GF-D8 (cell line): ENCODE data around the gene ARSG.
"Not testable (repeated sequence)": the region's sequence is repeated elsewhere in the genome, so short reads cannot be mapped to it uniquely, and the experiment has no call there.

Experiments used
- DNase-seq: peaks from one replicate; lab custom pipeline; 2025; lab: John Stamatoyannopoulos, UW

The ARSG gene

DNA sequence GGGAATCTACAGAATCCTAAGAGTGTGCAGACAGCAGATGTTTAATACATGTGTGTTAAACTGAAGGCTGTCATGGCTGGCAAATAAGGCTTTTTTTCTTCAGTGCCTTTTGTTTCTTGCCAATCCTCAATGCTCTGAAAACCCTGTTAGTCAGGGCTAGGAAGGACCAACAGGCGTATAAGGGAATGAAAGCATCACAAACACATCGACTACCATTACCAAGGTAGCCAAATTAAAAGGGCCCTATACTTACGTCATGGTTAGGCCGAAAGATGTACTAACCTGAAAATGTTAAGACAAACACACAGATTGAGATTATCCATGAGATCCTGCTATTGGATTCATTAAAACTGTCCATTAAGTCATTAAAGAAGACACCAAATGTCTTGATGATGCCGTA is 13.5 kb upstream of the ARSG start:
- no peak for DNase-seq

DNA sequence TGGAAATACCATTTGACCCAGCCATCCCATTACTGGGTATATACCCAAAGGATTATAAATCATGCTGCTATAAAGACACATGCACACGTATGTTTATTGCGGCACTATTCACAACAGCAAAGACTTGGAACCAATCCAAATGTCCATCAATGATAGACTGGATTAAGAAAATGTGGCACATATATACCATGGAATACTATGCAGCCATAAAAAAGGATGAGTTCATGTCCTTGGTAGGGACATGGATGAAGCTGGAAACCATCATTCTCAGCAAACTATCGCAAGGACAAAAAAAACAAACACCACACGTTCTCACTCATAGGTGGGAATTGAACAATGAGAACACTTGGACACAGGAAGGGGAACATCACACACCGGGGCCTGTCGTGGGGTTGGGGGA is 9.3 kb upstream of the ARSG start:
- not testable (repeated sequence) for DNase-seq

DNA sequence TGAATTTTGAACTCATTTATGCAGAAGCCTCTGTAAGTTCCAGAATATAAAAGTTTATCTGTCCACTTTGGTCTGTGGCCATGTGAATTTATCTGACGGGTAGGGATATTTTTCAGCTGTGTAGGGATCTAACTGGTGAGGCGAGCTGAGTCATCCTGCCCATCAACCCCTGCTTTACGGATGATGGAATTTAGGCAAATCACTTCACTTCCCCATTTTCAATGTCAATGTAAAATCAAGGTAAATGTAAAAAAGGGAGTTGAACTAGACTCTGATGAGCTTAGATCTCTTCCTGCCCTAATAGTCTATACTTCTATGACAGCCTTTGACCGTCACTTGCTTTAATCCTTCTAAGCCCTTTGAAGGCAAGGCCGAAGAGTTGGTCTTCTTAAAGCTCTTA is 2.9 kb upstream of the ARSG start:
- peak; percentile 8 for DNase-seq

DNA sequence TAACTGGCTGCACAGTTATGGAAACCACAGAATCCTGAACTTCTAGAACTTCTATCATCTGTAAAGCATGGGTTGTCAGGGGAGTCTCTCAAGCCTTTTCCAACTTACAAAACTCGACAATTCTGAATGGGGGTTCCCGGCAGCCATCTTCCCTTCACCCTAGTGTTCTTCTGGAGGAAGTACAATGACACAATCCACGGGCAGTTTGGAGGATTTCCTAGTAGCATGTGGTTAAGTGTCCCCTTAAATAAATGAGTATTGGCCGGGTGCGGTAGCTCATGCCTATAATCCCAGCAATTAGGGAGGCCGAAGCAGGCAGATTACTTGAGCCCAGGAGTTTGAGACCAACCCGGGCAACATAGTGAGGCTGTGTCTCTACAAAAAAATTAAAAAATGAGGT is 2.5 kb upstream of the ARSG start:
- DNase-seq, result peak; percentile 47

DNA sequence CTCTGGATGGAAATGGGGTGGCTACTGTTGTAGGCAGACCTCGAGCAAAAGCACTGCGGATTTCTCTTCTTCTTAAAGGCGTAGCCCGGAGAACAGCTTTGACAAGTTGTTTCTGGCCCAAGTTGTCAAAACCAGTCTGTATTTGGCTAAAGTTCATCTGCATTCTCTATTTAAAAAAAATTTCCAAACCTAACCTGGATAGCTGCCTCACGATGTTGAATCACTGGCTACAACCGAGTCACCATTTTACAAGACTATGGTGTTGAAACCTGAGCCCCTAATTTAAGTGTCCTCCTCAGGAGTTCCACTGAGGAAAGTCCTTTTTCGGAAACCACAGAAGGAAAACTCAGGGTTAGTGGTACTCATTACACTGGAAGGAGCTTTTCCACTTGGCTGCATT is 1.8 kb upstream of the ARSG start:
- DNase-seq, result no peak

DNA sequence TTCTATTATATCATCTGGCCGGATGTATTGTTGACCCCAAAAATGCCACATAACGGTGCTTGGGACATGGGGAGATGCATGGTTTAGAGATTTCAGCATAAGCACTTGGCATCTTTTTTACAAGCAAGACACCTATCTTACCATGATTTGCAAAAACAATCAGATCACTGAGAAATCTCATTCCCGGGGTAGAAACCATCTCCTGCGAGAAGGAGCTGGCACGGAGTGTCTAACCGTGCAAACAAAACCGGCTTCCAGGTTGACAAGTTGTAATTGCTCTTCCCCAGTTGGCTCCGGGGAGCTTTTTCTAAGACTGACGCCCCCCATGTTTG is 1.4 kb upstream of the ARSG start:
- no peak for DNase-seq

DNA sequence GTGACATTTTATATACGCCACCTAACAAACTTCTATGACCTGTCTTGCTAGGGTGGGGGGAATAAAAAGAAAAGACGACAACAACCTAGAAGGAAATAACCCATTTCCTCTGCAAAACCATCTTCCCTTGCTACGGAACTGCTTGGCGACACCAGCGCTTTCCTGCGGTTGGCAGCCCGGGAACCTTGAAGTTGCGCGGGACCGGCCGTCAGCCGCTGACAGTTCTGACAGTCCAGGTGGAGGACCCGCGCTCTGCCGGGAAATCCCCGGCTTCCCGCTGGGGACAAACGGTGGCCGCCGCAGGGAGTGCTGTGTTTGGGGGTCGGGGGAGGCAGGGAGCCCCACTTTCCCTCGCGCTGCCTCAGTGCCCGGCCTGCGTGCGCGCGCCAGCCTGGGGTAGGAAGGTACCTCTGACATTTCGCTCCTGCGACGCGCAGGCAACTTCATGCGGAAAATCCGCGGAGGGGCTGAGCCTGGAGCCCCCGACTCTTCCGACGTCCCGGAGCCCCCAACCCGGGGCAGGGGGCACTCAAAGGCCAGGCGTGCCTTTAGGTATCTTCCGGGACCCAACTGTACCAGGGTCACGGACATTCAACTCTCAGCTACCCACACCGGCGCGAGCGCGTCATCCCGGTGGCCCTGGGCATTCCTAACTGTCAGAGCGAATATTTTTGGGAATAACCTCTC is 884 bp upstream of the ARSG start:
- DNase-seq, result peak; percentile 34

DNA sequence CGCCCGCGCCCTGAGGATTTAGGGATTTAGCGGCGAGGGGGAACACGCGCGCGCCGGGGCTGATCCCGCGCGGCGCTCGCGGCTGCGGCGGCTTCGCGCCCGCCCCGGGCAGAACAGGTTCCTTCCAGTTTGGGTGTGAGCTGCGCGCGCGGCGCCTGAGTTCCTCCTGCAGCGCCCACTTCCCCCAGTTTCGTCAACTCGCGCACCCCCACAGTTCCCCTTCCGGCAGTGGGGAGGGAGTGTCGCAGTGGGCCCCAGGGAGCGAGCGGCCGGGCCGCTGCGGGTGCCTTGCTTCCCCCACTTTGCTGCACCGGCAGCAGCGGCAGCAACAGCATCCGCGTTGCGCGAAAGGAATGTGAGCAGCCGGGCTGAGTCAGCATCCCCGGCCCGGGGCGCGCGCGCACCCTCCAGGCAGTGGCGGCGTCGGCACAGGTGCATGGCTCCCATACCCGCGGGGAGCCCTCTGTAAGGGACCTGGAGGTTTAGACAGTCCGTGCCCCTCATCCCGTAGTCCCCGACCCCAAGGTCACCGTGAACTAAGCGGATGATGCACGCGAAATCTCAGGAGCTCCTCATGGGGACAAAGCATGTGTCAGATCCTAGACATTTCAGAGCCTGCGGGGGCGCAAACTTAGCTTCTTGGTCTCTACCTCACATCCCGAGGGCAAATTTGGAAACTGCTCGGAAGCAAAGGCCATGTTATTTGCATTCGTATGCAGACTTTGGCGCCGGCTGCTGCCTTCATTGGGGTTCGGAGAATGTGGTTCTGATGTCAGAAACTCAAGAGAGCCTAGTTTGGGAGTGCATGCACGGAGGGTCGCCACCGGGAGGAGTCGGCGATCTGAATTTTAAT is 767 bp downstream of the ARSG start:
- DNase-seq, result peak; percentile 84

DNA sequence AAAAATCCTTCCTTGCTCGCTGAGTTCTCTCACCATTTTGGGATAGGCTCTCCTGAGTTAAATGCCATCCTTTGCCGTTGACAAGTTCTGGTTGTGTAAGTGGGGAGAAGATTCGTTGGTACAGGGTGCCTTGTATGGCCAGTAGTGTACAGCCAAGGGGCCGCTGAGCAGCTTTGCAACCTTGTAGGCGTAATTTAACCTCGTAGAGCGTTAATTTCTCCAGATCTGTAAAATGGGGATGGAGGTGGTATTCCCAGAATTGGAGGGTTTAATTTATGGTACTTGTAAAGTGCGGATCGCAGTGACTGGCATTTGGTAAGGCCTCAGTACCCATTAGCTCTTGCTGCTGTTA is 1.4 kb downstream of the ARSG start:
- no peak for DNase-seq

DNA sequence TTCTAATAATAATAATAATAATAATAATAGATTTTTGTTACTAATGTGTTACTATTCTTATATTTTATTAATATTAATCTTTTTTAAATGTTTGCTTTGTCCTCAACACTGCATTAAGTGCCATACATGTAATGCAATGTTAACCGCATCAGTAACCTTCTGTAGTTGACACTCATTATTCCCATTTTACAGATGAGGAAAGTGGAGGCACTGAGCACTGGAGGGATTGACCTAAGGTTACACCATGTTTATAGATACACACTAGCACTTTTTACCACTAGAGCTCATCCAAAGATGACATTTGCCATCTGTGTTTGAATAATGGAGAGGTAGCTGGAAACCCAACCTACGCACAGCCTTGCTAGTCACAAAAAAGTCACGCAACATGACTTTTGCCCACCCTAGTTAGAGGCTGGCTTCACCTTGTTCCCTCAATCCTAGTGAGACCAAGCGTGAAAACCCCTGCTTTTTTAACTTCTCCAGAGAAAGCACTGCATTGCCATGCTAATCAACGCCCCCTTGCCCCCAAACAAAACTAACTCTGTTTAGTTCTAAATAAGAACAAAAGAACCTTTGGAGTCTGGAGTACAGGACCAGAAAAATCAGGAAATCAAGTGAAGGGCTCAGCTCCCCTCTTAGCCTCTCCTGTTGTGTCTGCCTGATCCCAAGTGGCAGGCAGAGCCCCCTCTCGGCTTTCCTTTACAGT is 2.3 kb downstream of the ARSG start:
- DNase-seq, result no peak

DNA sequence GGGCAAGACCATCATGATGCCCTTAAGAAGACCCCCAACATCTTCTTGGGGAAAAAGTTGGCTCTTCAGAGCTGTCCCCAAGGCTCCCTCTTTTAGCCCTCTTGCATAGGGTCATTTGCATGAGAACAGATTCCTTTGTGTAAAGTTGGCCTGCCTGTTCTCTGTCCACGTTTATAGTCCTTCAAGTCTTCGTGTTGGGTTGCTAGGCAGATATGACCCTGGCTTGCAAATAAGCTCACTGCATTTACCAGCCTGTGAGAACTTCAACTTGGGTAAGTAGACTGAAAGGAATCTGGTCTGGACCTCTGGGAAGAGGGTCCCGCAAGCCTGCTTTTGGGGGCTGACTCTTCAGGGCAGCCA is 2.9 kb downstream of the ARSG start:
- DNase-seq, result no peak

DNA sequence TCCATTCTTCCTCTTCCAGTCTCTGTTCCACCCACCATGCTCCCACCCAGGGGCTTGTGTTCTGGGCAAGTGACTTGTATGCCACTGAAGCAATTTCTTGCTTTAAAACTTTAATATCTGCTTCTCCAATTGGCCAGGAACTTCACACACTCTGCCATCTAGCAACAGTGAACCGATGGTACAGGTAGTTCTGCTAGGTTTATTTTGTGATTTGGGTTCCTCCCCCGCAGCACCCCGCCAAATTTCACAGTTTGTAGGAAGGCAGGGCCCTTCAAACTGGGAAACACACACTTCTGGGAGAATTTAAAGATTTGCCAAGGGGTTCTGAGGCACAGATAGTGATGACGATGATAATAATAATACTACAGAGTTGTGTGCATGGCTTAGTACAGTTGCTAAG is 3.3 kb downstream of the ARSG start:
- DNase-seq, result no peak

DNA sequence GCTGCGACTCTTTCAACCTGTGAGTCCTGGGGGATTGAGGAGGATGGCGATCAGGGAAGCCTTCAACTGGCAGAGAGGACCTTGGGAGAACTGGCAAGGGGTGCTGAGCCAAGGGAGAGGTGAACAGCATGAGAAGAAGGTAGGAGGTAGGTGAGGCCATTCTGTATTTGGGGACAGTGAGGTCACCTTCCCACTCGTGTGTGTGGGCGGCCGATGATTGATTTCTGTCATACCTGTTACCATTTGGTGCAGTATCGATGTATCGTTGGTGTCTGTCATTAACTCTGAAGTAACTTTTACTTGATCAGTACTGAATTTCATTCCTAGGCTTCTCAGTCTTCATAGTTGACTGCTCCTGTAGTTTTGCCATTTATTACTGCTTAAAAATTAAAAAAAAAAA is 3.8 kb downstream of the ARSG start:
- no peak for DNase-seq

DNA sequence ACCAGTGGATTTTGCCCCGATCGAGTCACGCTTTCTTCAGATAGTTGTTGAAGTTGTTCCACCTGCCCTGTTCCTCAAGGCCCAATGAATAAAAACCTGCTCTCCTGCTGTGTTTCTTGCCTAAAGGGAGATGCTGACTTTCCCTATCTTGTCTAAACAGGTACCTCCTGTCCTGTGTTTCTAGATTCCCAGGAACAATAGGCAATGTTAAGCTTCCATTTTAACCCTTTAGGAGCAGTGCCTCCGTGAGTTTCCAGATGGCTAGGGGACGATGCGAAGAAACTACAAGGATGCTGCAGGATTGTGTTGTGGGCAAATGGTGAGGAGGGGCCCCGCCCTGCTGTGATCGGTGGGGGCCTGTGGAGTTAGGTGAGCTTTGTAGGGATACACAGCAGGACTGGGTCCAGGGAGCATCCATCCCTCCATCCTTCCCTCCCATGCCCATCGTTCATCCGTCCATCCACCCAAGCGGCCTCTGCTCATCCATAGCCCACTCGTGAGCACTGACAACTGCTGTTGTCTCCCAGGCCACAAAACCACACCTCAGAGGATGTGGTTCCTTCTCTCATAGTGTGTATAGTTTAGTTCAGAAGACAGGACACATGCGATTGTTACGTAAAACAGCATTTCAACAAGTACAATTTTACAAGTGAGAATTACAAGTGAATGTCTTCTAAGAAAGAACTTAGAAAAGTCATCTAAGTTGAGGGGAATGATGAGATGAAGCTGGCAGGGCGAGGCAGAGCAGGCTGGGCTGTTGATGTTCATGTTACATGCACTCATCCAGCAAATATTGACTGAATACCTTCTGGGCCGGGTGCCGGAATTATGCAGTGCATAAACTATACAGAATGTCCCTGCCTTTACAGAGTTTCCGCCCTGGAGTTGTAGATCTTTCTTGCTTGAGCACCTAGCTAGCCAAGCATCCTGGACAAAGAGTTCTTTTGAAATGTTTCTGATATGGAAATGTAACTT is 5.2 kb downstream of the ARSG start:
- DNase-seq, result peak; percentile 4

DNA sequence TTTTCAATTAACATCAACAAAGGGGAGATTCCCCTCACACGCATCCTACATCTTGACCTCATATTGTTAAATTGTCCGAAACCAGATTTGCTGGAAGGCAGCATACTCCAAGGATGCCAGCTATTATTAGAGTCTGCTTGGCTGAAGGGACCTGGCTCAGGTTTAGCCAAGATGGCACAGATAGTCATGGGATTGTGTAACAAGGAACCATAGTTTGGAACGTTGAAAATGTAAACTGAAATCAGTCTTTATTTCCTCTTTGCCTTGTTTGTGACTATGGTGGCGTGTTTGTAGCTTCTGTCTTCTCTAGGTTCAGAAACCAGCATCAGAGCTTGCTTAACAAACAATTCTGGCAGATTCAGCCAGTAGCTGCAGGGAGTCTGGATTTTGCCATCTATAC is 5.9 kb downstream of the ARSG start:
- DNase-seq, result no peak

DNA sequence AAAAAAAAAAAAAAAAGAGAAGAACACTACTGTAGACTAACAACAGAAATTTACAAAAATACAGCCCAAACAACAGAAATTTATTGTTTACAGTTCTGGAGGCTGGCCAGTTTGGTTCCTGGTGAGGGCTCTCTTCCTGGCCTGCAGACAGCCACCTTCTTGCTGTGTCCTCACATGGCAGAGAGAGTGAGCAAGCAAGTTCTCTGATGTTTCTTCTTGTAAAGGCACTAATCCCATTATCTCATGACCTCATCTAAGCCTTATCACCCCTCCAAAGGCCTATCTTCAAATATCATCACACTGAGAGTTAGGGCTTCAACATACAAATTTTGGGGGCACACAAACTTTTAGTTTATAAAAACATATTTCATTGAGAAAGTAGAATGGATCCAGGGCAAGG is 7.3 kb downstream of the ARSG start:
- DNase-seq, result no peak

DNA sequence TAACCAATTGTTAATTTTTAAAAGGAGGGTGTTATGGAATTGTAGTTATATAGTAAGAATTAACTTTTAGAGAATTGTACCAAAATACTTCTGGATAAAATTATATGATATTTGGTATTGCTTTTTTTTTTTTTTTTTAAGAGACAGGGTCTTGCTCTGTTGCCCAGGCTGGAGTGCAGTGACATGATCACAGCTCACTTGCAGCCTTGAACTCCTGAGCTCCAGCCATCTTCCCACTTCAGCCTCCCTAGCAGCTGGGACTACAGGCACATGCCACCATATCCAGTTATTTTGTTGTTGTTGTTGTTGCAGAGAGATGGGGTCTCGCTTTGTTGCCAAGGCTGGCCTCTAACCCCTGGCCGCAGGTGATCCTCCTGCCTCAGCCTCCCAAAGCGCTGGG is 8.5 kb downstream of the ARSG start:
- DNase-seq, result no peak

DNA sequence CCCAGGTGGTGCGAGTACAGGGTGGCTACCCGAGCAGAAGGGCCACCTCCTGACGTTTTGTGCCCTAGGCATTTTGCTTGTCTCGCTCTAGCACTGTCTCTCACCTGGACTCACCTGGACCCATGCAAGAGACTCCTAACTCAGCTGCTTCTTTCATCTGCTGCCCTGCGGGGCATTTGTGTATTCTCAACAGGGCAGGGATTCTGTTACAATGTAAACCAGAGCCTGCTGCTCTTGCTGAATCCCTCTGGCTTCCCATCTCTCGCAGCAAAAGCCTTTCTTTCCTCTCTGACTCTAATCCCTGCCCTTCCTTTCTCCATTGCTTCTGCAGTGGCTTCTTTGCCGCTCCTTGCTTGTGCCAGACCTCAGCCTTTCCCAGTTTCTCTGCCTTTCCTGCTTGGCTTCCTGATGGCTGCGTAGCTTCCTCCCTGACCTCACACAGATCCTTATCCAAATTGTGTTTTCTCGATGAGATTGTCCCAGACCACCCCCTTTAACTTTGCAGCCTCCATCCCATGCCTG is 10.2 kb downstream of the ARSG start:
- no peak for DNase-seq

DNA sequence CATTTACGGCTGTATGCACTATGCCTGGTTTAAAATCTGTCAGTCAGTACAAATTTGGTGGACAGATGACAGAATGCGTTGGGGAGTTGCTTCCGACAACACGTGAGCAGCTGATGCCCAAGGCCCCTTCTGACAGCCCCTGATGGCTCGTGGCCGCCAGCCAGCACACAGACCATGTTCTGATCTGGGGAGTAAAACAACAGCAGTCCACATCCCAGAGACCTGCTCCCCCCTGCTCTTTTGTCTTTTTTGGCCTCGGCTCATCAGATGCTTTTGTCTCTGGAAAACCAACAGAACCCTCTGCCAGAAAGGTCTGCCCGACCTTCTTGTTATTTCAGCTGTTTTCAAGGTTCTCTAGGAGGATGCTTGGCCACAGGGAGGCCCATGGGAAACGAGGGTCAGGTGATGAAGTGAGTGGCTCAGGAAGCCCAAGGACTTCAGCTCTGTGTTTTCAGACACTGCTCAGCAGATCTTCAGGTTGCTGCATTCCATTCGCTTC is 10.8 kb downstream of the ARSG start:
- DNase-seq, result no peak

DNA sequence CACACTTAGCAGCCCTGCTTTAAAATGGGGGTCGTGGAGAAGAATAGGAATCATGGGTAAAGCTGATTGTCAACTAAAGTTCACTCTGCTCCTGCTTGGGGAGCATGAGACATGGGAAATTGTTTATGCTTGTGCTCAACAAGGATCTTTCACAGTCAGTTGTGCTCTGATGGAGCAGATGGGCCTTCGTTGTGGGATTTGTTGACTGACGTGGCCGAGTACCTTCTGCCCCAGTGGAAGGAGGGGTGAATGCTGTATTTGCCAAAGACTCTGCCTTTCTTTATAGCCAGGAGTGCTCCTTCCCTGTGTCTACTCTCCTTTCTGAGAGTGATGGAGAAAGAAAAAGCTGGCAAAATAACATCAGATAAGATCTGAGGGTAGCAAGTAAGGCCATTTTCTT is 11.4 kb downstream of the ARSG start:
- no peak for DNase-seq

DNA sequence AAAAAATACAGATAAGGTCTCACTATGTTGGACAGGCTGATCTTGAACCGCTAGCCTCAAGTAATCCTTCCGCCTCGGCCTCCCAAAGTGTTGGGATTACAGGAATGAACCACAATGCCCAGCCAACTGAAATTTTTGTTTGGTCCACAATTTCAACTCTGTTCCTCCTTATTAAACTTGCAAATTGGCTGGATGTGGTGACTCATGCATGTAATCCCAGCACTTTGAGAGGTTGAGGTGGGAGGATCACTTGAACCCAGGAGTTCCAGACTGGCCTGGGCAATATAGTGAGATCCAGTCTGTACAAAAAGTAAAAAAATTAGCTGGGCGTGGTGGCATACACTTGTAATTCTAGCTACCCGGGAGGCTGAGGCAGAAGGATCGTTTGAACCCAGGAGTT is 13.4 kb downstream of the ARSG start:
- DNase-seq, result no peak

DNA sequence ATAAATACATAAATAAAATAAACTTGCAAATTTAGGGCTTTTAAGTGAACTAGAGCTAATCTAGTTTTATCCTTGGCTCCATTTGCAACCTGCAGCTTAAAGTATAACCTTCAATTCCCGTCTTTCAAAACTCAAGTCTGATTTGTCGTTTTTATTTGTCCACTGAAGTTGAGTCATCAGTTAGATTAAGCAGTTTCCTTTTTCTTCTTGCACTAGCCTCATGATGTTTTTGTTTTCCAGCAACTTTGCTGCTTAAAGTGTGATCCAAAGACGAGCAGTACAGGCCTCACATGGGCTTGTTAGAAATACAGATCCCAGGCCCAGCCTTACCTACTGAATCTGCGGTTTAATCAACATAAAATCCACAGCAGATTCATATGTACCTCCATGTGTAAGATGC is 13.8 kb downstream of the ARSG start:
- no peak for DNase-seq
